ENCODE data around the gene CLMP. TPM values are rescaled to one million over a fixed set of nuclear protein-coding genes. Genes with fewer than 3 reads are reported as not detected.

Gene CLMP, protein sequence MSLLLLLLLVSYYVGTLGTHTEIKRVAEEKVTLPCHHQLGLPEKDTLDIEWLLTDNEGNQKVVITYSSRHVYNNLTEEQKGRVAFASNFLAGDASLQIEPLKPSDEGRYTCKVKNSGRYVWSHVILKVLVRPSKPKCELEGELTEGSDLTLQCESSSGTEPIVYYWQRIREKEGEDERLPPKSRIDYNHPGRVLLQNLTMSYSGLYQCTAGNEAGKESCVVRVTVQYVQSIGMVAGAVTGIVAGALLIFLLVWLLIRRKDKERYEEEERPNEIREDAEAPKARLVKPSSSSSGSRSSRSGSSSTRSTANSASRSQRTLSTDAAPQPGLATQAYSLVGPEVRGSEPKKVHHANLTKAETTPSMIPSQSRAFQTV
- total RNA-seq (2014; rRNA removed; shearing (Covaris generic)): 13.6 and 25.2 TPM in 2 replicates

DNA sequence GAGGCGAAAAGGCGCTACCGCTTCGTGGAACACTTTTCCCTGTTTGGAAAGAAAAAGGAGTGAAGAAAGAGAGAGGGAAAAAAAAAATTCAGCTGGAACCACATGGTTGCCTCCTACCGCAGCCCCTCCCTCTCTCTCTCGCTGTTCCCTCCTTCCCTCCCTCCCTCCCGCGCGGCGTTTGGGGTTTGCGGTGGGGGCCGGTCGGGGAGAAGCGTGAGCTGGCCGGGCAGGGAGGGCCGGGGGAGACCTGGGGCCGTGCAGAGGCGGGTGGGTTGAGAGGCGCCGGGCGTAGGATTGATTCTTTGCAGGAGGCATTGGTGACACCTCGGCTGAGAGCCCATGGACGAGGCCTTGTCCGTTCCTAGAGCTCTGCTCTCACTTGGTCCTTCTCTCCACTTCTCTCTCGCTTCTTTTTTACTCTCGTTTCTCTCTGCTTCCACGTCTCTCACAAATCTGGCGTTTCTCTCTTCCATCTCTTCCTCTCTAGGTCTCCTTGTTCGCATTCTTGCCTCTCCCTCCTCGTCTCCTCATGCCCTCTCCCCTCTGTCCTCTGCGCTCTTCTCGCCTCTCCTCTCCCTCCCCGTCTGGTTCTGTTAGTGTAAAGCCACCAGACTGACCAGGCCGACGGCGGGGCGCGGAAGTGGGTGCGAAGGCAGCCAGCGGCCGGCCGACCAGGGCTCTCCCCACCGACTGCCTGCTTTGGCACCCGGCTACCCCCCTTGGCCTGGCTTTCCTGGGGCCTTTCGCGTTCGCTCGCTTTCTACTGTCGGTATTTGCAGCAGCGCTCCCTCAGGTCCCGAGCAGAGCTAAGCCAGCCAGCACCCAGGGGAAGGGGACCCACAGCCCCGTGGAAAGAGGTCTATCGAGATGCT is at the start of gene CLMP:
Gene CLMP (minus strand): TSS at position 61 of the 872 bp plus-strand sequence. CDS start 308 bp downstream, outside the sequence.
- DNase-seq (ENCODE audit: low spot score): peak; percentile 43

DNA sequence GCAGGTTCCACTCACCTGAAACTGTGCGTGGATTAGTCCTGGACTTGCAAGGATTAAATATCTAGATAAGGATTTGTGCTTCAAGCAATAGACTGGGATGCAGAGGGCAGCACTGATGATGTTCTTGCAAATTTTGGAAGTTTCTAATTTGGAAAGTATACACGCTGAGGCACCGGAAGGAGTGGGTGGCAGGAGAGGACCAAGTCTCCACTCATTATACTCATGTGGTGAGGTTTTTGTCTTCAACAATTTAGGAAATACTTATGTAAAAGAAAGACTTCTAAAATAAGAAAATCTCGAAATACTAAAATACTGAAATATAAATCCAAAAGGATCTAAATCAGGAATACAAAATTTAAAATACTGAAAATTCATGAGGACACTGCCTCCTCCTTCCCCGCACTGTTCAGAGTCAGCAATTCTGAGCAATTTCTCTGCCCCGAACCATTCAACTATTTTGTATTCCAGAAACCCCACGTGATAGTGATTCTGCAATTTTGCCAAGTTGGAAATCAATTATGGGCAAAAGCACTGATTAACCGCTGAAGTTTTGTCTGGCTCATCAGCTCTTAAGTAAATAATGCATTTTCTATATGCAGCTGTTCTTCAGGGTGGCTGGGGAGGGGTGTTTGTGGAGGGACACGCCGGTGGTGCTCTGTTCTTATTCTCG is 47.0 kb upstream of the CLMP start:
- no peak for DNase-seq (ENCODE audit: low spot score)

DNA sequence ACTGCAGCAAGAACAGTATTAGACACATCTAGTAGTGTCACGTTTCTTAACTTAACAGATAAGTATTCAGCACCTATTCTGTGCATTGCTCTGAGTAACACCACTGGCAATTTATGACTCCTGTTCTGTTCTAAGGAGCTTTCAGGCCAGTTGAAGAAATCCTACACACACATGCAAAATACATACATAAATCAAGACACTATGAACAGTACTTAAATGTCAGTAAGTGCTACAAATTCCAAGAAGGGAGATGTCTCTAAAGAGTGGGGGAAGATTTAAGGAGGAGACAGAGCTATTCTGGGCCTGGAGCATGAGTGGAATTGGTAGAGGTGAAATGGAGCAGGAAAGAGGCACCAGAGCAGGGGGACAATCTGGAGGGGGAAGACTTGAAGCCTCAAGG is 46.2 kb upstream of the CLMP start:
- no peak for DNase-seq (ENCODE audit: low spot score)

DNA sequence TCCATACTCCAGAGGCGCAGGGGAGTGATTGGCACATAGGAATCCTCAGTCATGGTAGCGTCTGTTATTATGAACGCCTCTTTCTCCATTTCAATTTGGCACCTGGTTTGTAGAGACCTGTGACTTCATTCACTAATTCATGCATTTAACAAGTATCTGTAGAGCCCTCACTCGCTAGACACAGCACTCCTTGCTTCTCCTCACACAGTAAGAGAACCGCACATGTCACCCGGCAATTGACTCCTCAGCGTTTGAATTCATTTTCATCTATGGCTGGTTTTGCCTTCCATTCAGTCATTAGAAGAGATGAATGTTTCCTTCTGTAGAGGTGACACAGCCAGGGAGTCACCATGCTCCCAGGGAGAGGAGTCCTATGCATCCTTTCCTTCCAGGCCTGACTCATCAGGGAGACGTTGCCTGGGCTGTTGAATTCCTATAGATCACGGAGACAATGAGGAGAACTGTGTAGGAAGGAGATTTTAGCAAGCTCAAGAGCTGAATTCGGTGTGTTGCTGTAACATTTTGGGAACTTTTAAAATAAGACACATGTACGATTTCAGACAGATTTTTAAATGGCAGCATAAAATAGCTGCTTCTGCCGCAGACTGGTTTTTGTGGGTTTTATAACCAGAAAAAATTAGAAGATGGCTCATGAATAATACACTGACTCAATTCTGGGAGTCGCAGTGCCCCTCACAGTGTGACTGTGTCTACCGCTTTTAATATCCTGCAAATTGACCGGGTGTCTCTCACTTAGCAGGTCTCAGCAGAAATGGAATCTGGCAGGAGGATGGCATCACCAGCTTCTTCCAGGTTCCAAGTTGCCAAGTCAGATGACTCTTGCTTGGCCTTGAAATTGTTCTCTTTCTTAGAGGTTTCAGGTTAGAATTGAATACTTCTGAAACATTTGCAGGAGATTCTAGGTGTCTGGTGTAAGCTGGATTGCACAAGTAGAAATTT is 44.4 kb upstream of the CLMP start:
- DNase-seq (ENCODE audit: low spot score): no peak

DNA sequence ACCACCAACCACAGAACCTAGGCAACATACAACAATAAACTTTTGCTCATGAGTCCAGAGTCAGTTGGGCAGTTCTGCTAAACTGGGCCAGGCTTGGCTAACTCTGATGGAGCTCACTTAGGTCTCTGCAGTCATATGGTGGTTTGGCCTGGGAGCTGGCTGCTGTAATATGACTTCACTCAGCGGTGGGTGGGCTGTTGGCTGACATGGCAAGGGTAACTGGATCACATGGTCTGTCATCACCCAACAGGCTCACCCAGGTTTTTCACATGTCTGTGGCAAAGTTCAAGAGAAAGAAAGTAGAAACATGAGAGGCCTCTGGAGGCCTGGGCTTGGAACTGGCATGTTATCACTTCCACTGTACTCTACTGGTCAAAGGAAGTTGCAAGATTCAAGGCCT is 43.2 kb upstream of the CLMP start:
- peak; percentile 33 for DNase-seq (ENCODE audit: low spot score)

DNA sequence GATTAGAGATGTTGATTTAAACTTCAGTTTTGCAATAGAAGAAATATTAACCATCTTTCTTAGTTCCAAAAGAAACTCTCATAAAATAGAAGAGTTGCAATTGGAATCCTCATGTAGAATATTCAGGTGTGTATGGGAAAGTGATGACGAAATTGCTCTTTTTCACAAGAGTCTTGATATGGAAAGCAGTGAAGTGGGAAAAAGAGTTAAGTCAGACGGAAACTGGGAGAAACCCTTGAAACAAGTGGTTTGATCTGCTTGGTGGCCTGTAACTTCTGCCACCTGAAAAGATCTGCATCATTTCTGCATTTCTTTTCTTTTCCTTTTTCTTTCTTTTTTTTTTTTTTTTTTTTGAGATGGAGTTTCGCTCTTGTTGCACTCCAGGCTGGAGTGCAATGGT is 41.8 kb upstream of the CLMP start:
- no peak for DNase-seq (ENCODE audit: low spot score)

DNA sequence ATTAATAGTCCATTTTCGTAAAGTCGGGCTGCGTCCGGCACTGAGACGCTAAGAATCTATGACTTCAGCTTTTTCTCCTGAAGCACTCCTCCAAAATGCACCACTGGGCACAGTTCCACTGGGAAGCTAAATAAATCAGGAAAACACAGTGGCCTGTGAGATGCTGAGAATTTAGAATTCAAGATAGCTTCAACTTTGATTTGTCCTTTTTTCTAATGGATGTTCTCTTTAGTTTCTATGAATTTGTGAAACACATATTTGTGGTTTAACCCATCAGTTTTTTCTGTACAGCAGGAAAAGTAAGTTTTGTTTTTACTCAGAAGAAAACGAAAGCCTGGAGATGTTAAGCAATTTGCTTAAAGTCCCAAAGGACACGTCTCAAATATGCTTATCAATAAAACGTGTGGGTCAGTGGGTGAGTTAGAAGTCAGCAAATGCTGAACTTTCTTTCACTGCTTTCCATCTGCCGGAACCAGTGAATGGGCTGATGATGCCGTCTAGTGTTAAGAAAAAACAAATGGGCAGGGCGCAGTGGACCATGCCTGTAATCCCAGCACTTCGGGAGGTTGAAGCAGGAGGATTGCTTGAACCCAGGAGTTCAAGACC is 40.7 kb upstream of the CLMP start:
- no peak for DNase-seq (ENCODE audit: low spot score)

DNA sequence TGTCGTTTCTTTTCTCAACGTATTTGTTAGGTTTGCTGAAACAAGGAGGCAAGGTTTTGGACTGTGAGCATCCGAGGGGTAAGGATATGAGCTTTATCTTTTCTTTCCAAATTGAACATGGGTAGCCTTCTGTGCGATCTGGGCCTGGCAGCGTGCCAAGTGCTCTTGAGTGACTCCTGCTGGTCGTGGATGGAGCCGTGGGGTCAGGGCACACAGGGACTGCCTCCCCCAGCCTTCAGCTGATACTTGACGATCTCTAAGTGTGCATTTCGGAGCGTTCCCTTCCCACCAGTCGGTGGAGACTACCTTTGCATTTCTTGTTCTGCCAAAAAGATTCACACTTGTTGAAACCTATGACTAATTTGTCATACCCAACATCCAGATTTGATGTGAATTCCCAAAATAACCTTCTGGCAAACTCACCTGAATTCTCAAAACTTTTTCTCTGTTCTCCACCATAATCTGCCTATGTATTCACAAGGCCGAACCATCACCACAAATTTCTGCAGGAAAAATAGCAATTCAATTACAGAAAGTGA is 40.1 kb upstream of the CLMP start:
- DNase-seq (ENCODE audit: low spot score): peak; percentile 37

DNA sequence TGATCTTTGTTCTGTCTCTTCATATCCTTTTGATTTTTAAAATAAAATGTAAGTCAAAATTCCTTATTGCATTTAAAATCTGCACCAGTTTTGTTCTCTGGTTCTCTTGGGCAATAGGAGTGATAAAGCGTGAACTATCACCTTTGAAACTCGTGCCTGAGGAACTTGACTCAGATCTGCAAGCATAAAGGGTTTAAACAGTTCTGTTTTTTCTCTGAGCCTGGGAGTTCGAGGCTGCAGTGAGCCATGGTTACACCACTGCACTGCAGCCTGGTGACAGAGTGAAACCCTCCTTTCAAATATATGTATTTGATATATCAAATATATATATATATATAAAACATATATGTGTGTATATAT is 38.9 kb upstream of the CLMP start:
- no peak for DNase-seq (ENCODE audit: low spot score)

DNA sequence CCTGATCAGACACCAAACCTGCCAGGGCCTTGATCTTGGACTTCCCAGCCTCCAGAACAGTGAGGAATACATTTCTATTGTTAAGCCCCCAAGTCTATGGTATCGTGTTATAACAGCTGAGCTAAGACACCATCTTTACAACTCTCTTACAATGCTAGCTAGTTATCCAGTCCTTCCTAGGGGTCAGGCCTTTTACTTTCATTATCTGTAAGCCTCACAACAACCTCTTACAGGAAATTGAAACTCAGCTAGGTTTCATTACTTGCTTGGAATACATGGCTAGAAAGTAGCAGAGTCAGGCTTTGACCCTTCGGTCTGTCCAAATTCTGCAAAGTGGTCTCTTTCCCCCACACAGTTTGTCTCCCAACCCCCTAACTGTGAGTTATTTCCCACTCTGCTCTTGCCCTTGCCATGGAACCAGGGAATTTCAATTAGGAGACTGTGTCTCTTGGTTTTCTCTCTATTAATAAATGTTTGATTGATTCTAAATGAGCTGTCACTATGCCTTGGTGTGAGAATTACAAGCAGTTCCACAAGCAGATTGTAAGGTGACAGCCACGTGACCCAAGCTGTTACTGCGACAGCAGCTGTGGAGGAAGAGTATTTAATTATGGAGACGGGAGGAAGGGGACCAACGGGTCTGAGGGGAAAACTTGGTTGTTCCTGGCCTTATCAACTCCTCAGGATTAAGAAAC is 38.4 kb upstream of the CLMP start:
- DNase-seq (ENCODE audit: low spot score): no peak

DNA sequence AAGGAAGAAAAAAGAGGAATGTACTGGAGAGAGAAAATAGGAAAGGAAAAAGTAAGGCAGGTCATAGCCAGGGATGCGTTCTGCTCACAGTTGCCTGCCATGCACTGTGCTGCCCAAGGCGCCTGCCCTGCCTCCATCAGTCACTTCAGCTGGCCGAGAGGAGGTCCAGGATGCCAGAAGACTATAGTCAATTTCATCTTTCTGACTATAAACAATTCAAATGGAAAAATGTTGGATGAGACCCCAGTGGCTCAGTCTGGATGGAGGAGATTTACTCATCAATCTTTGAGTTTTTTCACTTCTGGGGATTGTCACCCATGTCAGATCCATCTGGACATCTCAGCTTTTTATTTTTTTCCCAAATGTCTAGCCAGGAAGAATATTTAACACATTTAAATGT is 36.7 kb upstream of the CLMP start:
- no peak for DNase-seq (ENCODE audit: low spot score)

DNA sequence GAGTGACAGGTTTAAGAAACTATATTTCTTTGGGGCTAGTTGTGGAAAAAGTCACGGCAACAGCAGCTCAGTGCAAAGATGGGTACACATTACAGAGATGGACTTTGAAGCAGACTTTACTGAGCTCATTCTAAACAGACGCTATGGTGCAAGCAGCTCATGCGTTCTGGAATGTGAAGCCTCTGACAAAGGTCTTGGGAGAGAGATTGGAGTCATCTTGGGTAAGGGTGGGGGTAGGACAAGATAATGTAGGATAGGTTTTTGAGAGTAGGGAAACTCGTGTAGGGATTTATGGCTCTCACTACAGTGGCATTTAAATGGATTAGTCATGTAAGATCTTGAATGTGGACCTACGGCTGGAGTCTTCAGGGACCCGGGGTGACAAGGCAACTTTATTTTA is 36.2 kb upstream of the CLMP start:
- no peak for DNase-seq (ENCODE audit: low spot score)

DNA sequence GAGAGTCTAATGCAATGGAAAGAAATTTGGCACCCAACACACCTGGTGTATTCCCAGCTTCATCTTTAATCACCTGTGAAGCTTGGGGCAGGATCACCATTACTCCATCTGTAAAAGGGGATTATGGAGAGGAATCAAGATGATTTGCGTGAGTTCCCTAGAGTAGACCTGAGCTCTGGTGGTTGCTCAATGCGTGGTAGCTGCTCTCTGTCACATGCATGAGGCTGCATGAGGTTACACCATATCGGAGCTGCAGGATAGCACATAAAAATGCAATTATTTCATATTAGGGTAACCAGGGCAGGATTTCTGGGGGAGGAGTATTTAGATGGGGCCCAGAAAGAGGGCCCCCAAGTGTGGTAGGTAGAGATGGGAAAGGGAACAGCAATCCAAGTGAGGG is 35.3 kb upstream of the CLMP start:
- no peak for DNase-seq (ENCODE audit: low spot score)

DNA sequence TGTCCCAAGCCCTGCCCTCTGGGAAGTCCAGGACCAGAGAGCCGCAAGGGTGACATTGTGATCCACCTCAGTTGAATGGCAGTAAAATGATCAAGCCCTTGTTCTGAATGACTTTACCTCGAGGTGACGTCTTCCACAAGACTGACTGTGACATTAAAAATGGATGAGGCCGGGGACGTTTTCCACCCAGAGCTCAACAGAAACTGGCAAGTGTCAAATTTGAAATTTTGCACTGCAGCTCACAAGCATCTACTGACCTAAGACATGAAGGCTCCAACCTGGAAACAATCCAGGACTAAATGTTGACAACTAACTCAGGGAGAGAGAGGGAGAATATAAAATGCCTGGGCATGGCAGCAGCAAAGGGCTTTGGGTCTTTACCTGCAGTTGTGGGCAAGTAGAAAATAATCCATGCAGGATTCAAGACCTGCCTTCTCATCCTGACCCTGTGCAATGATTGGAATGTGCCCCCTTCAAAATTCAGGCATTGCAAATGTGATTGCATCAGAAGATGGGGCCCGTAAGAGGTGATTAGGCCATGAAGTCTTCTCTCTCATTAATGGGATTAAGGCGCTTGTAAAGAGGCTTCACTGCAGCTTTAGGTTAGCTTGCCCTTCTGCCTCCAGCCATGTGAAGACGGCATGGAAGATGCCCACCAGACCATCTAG is 33.6 kb upstream of the CLMP start:
- DNase-seq (ENCODE audit: low spot score): no peak

DNA sequence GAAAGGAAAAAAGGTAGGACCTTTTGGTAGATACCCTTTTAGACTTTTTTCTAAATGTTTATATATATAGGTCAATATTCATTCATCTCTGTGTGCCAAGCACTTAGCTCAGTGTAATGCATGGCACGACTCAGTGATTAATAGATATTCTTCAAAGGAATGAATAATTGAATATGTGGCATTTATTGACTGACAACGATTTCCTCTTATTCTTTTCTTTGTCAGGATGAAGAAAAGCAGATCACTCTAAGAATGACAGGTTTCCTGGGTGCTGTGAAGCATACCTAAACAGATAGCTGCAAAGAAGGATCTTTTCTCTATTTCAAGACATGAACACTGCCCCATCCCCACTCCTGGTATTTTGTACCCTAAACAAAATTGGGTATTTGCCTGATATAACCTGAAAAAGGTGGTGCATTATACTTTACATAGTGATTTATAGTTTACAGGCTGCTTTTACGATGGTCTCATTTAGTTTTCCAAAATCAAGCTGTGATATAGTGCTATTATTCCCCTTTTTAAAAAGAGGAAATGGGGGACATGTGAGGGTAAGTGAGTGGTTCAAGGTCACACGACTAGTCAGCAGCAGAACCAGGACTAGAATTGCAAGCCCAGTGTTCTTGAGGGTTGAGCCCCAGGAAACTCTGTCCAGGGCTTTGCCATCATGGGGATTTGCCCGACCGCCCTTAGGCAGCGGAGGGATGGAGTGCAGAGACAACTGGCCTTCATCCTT is 32.9 kb upstream of the CLMP start:
- no peak for DNase-seq (ENCODE audit: low spot score)

DNA sequence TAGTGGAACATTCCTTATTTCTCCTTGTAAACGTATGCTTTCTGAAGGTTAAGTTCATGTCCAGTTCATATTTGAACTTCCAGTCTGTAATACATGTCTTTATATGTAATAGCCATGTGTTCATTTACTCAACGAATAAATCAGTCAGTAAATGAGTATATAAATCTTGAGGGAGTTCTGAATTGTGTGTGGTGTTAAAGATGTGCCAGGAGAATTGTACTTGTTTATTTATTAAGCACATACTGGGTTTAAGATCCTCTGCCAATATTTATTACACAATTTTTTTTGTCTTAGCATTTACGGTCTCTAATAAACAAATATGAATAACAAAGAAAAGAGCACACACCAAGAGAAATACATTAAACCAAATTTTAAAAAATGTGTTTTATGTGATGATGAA is 26.5 kb upstream of the CLMP start:
- no peak for DNase-seq (ENCODE audit: low spot score)

DNA sequence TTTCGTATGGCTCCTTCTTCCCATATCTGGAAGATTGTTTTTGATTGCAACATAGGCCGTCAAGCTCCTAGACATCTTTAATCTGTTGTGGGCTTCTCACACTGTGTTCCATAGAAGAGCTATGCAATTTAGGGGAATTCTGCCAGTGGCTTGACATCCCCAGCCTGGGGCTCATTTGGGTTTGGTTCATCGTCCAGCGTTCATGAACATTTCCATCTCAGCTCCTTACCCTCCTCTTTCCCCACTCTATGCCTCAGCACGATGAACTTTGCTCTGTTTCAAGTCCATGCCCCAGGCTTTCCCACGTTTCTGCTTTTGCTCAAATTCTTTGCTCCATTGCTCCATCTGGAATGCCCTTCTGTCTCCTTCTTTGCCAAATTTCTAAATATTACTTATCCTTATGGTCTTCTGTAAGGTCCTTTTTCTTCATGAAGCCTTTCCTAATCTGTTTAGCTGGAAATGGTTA is 26.1 kb upstream of the CLMP start:
- DNase-seq (ENCODE audit: low spot score): no peak

DNA sequence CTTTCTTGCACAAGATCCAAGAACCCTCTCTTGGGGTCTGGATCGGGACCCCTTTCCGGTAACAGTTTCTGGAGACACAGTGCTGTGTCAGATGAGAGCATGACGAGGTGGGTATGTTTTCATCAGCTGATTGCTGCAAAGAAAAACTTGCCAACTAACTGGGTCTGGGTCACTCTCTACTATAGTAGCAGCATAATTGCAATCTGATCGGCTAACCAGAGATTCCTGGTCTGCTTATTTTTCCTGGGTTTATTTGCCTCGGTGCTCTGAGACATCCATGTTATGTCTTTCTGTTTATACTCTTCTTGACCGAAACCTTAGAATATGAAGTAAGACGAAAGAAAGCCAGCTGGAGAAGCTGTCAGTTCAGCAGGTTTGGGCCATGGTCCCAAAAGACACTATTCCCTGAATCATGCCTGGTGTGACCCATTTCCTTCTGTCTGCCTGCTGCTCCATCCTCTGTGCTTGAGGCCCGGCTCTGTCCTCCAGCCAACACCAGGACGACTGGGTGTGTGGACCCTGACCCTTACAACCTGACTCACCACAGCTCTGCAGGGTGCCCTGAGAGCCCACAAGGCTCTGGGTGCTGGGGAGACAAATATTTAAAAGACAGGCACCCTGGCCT is 24.1 kb upstream of the CLMP start:
- no peak for DNase-seq (ENCODE audit: low spot score)

Data from H4 (cell line).